8988T (cell line): ENCODE measurements around the gene RFX1.
"Not testable (repeated sequence)": the region's sequence is repeated elsewhere in the genome, so short reads cannot be mapped to it uniquely, and the experiment has no call there.

ENCODE experiments used
- DNase-seq: peaks from one replicate; pipeline ENCODE4 v3.0.0; 2011

The RFX1 gene

DNA sequence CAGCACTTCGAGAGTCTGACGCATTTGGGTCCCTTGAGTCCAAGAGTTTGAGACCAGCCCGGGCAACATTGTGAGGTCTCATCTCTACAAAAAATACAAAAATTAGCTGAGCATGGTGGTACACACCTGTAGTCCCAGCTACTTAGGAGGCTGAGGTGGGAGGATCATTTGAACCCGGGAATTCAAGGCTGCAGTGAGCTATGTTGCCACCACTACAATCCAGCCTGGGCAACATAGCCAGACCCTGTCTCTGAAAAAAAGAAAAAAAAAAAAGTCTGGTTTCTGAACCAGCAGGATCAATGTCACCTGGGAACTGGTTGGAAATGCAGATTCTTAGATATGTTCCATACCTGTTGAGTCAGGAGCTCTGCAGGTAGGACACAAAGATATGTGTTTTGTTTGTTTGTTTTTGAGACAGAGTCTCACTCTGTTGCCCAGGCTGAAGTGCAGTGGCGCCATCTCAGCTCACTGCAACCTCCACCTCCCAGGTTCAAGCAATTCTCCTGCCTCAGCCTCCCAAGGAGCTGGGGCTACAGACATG lies 20.6 kb upstream of the RFX1 start:
- DNase-seq = not testable (repeated sequence)

DNA sequence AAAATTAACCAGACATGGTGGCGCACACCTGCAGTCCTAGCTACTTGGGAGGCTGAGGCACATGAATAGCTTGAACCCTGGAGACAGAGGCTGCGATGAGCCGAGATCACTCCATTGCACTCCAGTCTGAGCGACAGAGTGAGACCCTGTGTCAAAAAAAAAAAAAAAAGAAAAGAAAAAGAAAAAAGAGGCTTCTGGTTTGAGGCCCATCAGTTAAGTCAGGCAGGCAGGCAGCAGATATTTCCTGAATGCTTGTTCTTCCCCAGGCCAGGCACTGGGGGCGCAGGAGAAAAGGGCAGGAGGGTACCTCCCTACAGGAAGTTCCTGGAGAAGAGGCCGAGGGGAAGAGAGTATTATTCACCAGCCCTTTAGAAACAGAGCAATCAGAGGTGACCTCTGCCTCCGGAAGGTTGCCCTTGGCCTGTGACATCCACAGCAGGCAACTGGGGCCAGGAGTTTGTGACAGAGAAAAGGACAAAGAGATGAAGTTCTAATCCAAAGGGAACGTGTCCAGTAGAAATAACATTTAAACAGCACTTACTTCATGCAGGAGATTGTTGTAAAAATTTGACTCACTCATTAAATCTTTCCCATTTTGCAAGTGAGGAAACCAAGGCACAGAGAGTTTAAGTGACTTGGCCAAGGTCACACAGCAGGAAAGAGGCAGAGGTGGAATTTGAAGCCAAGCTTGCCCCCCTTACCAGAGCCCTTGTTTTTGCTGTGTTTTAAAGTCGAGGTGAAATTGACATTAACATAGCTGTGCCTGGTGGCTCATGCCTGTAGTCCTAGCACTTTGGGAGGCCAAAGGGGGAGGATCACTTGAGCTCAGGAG lies 17.5 kb upstream of the RFX1 start:
- no peak for DNase-seq

GRCh38 chr19:14022469-14022868 lies 16.3 kb upstream of the RFX1 start:
- DNase-seq = no peak

DNA sequence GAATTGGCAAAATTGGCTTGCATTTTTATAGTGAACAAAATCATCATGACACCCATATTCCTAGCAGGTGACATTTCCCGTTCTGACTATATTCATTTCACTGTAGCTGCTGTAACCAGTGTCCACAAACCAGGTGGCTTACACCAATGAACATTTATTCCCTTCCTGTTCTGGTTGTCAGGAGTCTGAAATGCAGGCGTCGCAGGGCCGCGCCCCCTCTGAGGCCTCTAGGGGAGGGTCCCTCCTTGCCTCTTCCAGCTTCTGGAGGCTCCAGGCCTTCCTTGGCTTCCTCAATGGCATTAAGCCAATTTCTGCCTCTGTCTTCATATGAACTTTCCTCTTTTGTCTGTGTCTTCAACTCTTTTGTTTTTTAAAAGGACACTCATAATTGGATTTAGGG lies 15.4 kb upstream of the RFX1 start:
- no peak for DNase-seq

- not testable (repeated sequence) for DNase-seq
These were observed 13.6 kb upstream of the RFX1 start for GRCh38 chr19:14019739-14020138.

- no peak for DNase-seq
These were observed 13.0 kb upstream of the RFX1 start for GRCh38 chr19:14019100-14019499.

GRCh38 chr19:14015524-14016035 lies 9.5 kb upstream of the RFX1 start:
- DNase-seq = no peak

GRCh38 chr19:14012378-14012915 lies 6.3 kb upstream of the RFX1 start:
- DNase-seq = no peak

DNA sequence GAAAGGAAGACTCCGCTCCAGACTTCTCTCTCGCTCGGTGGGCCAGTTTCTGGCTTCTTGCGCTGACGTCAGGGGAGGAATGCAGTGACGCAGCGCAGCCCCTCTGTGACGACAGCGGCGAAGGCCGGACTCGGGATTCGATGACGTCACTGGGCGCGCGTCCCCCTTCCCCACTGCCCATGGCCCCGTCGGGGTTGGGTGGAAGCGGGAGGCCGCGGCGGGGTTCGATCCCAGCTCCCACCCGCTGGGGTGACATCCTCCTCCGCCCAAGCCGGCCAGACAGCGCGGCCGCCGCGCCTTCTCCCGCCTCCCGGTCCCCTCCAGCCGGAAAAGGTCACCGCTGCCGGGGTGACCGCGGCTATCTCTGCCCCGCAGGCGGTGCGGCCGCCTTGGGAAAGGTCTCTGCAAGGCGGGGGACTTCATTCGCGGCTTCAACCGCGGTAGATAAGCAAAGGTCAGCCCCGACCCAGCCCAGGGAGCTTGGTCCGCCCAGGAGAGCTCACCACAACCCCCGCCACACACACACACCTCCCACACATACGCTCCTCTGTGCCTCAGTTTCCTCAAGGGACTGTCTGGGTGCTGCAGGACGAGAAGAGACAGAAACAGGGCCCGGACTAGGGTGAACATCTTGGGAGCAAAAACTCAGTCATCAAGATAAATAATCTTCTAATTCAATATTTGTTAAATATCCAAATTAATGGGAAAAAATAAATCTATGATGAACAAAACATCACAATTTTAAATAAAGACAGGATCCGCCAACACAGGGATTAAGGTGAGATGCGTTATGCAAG lies 844 bp upstream of the RFX1 start:
- DNase-seq = no peak

GRCh38 chr19:14005349-14006084 lies 603 bp downstream of the RFX1 start:
- DNase-seq = no peak

DNA sequence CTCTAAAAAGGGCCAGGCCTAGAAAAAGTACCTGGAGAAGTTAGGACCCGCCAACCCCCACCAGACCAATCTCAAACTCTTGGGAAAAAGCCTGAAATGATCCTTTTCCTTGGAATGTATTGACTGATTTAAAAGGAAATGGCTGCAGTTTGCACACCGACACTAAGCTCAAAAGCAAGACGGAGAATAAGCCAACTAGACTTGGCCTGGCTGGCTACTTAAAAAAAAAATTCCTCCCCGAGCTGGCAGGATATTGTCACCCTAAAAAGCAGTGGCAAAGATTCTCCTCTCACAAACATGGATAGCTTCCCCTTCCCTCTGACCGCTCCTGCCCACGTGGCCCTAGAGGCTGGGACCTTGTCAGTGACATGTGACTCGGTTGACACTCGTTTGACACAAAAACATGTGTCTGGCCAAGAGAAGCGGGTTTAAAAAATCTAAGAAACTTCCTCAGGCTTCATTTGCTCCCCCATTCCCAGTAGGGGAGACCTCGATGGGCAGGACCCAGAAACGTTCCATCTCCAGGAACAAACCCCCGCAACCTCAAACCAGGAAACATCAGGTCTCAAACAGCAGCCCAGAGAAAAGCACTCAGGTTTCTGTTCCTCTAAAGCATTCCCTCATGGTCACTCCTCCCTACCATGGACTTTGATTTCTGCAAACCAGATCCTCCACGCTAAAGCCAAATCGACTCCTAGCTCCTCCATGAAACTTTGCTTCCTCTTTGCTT lies 1.3 kb downstream of the RFX1 start:
- DNase-seq = no peak

- no peak for DNase-seq
These were observed 2.7 kb downstream of the RFX1 start for GRCh38 chr19:14003251-14004055.

DNA sequence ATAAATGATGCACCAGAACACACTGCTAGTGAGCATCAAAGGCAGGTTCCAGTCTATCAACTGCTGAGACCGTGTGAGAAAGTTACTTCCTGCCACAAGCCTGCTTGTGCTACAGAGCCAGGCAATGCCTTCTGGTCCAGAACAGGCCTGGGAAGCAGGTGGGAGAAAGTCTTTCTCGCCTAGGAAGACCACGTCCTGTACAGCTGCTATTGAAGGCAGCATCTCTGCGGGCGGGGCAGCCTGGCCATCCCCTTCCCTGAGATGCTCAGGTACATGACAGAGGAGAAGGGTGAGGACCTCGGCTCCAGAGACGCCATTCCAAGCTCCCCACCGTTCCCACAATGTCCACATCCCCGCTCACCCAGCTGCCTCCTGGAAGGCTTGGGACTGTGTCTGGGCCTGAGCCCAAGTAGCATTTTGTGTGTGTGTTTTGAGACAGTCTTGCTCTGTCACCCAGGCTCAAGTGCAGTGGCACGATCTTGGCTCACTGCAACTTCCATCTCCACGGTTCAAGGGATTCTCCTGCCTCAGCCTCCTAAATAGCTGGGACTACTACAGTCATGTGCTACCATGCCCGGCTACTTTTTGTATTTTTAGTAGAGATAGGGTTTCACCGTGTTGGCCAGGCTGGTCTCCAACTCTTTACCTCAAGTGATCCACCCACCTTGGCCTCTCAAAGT lies 3.4 kb downstream of the RFX1 start:
- no peak for DNase-seq

- no peak for DNase-seq
These were observed 5.3 kb downstream of the RFX1 start for GRCh38 chr19:14000691-14001375.

GRCh38 chr19:13999085-13999484 lies 7.0 kb downstream of the RFX1 start:
- no peak for DNase-seq

DNA sequence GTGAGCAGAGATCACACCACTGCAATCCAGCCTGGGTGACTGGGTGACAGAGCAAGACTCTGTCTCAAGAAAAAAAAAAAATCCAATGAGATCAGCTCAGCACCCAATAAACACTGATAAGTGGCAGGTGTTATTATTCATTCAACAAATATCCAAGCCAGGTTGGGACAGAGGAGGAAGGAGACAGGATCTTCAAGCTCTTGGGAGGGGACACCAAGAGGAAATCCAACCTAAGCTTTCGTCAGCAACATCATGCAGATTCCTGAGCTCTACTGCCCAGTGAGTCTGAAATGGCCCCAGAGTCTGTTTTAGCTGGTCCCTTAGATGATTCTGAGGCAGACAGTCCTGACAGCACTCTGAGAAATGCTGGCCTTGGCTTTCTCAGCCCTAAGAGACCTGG lies 7.7 kb downstream of the RFX1 start:
- DNase-seq = no peak

GRCh38 chr19:13997631-13997962 lies 8.5 kb downstream of the RFX1 start:
- no peak for DNase-seq

GRCh38 chr19:13996928-13997630 lies 9.0 kb downstream of the RFX1 start:
- no peak for DNase-seq
